A549 (cell line): Measurements from ENCODE around the gene PI4K2A. TPM values are rescaled to one million over a fixed set of nuclear protein-coding genes. Genes with fewer than 3 reads are reported as not detected.
"Not testable (repeated sequence)": the region's sequence is repeated elsewhere in the genome, so short reads cannot be mapped to it uniquely, and the experiment has no call there.

Source experiments
- ATAC-seq, 2 experiments: fragments of 200-7000 bp in 1 of 2; fragments of >200 bp in 1 of 2; cut with Nextera tagmentation in 1 of 2; cut with Tn5 transposase in 1 of 2; 3 replicates each; pipeline versions ENCODE4 v1.8.0 to v1.9.1; 2018 to 2020; ENCODE audit warnings: mild to moderate bottlenecking in 1 of 2, moderate library complexity in 1 of 2
- CTCF ChIA-PET: fragments of 300-600 bp; sonication (Branson Sonifier 250); formaldehyde crosslinking; extraction: SDS; loops from one replicate; lab custom pipeline; 2021; ENCODE audit warnings: antibody characterized with exemption, inconsistent platforms; lab: Yijun Ruan, JAX
- POLR2A ChIA-PET: fragments of 350-600 bp; formaldehyde crosslinking; extraction: SDS; loops from one replicate; lab custom pipeline; 2021; ENCODE audit warnings: antibody characterized with exemption, inconsistent platforms; lab: Yijun Ruan, JAX
- DNase-seq, 2 experiments: peaks; one replicate each; pipeline versions ENCODE4 v3.0.0 to v3.0.0-alpha.2; 2011 to 2016; ENCODE audit warnings: low read depth in 1 of 2, low spot score in 1 of 2
- FAIRE-seq: peaks from 2 replicates; lab custom pipeline; 2011; peaks lifted over from hg19 to GRCh38; lab: Jason Lieb, UNC
- H3K27ac ChIP-seq, 2 experiments: fragments of >200 bp; sonication (Bioruptor Twin); formaldehyde crosslinking; 3 replicates each; pipeline ENCODE4 v1.5.1; 2016 to 2017
- H3K4me1 ChIP-seq: fragments of >200 bp; sonication (Bioruptor Twin); formaldehyde crosslinking; 3 replicates; pipeline ENCODE4 v1.6.1; 2016
- H3K4me2 ChIP-seq: fragments of >200 bp; sonication (Bioruptor Twin); formaldehyde crosslinking; 3 replicates; pipeline ENCODE4 v1.6.1; 2016
- H3K4me3 ChIP-seq: fragments of >200 bp; sonication (Bioruptor Twin); formaldehyde crosslinking; 3 replicates; pipeline ENCODE4 v1.5.1; 2016
- H3K9me3 ChIP-seq: fragments of >200 bp; sonication (Bioruptor Twin); formaldehyde crosslinking; 3 replicates; pipeline ENCODE4 v1.6.1; 2016
- ATOH8 ChIP-seq: fragments of 250-450 bp; sonication (Bioruptor Pico); IDR thresholded peaks from 2 replicates; pipeline ENCODE4 v1.5.0; 2020; ENCODE audit warnings: low read depth, mild to moderate bottlenecking, moderate library complexity
- CBX2 ChIP-seq: fragments of 200-600 bp; sonication (generic); IDR thresholded peaks from 2 replicates; pipeline ENCODE4 v1.6.1; 2016; ENCODE audit warnings: low read depth, mild to moderate bottlenecking, borderline replicate concordance
- CTCF ChIP-seq: fragments of >200 bp; sonication (Bioruptor Twin); formaldehyde crosslinking; IDR thresholded peaks from 3 replicates; pipeline ENCODE4 v1.5.1; 2016
- E2F6 ChIP-seq: IDR thresholded peaks from 2 replicates; pipeline ENCODE4 v1.6.1; 2012; ENCODE audit warnings: low read depth, borderline replicate concordance
- FOSL2 ChIP-seq, 2 experiments: fragments of 450-650 bp in 1 of 2; fragments of >200 bp in 1 of 2; sonication (Bioruptor Twin) in 1 of 2; formaldehyde crosslinking; IDR thresholded peaks; 2 replicates each; pipeline versions ENCODE4 v1.5.0 to v1.6.1; 2016 to 2020; ENCODE audit warnings: mild to moderate bottlenecking in 1 of 2, moderate library complexity in 1 of 2
- FOXS1 ChIP-seq: fragments of 250-450 bp; sonication (Bioruptor Pico); IDR thresholded peaks from 2 replicates; pipeline ENCODE4 v1.5.0; 2020; ENCODE audit warnings: mild to moderate bottlenecking, moderate library complexity
- HDAC2 ChIP-seq: fragments of 200-600 bp; sonication (generic); IDR thresholded peaks from 2 replicates; pipeline ENCODE4 v1.6.1; 2016
- HES2 ChIP-seq: fragments of >200 bp; sonication (Bioruptor Twin); formaldehyde crosslinking; IDR thresholded peaks from 2 replicates; pipeline ENCODE4 v1.6.1; 2016
- HMGXB4 ChIP-seq: fragments of 250-450 bp; sonication (Bioruptor Pico); IDR thresholded peaks from 2 replicates; pipeline ENCODE4 v1.5.0; 2021; ENCODE audit warnings: mild to moderate bottlenecking, moderate library complexity, borderline replicate concordance
- HOXA7 ChIP-seq: fragments of 250-450 bp; sonication (Bioruptor Pico); IDR thresholded peaks from 2 replicates; pipeline ENCODE4 v1.5.0; 2020; ENCODE audit warnings: mild to moderate bottlenecking, moderate library complexity
- JUNB ChIP-seq: fragments of >200 bp; sonication (Bioruptor Twin); formaldehyde crosslinking; IDR thresholded peaks from 2 replicates; pipeline ENCODE4 v1.6.1; 2016
- NR3C1 ChIP-seq: fragments of >200 bp; sonication (Bioruptor Twin); formaldehyde crosslinking; IDR thresholded peaks from 3 replicates; pipeline ENCODE4 v1.6.1; 2017
- POLR2A ChIP-seq: IDR thresholded peaks from 2 replicates; pipeline ENCODE4 v1.6.1; 2012; ENCODE audit warnings: mild to moderate bottlenecking, low read length
- RNF2 ChIP-seq: fragments of 200-600 bp; sonication (generic); IDR thresholded peaks from 2 replicates; pipeline ENCODE4 v1.6.1; 2016; ENCODE audit warnings: low read depth, mild to moderate bottlenecking, antibody characterized with exemption, moderate library complexity, borderline replicate concordance
- SMC3 ChIP-seq: fragments of >200 bp; sonication (Bioruptor Twin); formaldehyde crosslinking; IDR thresholded peaks from 3 replicates; pipeline ENCODE4 v1.6.1; 2018; ENCODE audit warnings: inconsistent platforms
- SREBF2 ChIP-seq: fragments of 450-650 bp; IDR thresholded peaks from 2 replicates; pipeline ENCODE4 v1.6.1; 2014; ENCODE audit warnings: mild to moderate bottlenecking, moderate library complexity
- TP53 ChIP-seq: fragments of 250-450 bp; sonication (Bioruptor Pico); IDR thresholded peaks from 2 replicates; pipeline ENCODE4 v1.5.0; 2021; ENCODE audit warnings: mild to moderate bottlenecking, moderate library complexity
- USF2 ChIP-seq: fragments of 450-650 bp; IDR thresholded peaks from 2 replicates; pipeline ENCODE4 v1.6.1; 2014; ENCODE audit warnings: antibody characterized with exemption
- ZC3H11A ChIP-seq: fragments of 450-650 bp; IDR thresholded peaks from 2 replicates; pipeline ENCODE4 v1.6.1; 2014; ENCODE audit warnings: antibody characterized with exemption, mild to moderate bottlenecking
- ZNF302 ChIP-seq: fragments of 250-450 bp; sonication (Bioruptor Pico); IDR thresholded peaks from 2 replicates; pipeline ENCODE4 v1.9.0; 2021; ENCODE audit warnings: inconsistent platforms, mild to moderate bottlenecking, moderate library complexity
- WGBS: methylation state at CpG from one replicate; pipeline ENCODE4 v1.1.6; 2017; ENCODE audit errors: missing lambda C conversion rate; 5-methylcytosine and 5-hydroxymethylcytosine counted together
- polyA plus RNA-seq, 4 experiments: library from polyadenylated mRNA; depleted of rRNA in 3 of 4; stranded (reverse); fragments of >200 nt; fragmentation: RNase III in 1 of 4; extraction: RNeasy Plus Mini Kit Qiagen cat#74134 plus additional on column Dnase treatment in 1 of 4; gene quantifications; 2 replicates in 3 of 4; 3 replicates in 1 of 4; pipeline ENCODE4 v1.2.3, GENCODE V29; 2011 to 2017

Gene PI4K2A
- polyA plus RNA-seq, 2 of the 4 experiments (the other 2 are of a cell fraction), result 16.6 TPM

- ChIA-PET CTCF (interaction anchor here (1.0 to 1.9 kb wide), 4 partner anchors 10 to 62 kb away, joined by 3 to 17 read pairs (median 4); partner anchors contain the start of gene ANKRD2), POLR2A (interaction anchor here (0.9 kb wide), 1 partner anchor 38 kb away, joined by 3 read pairs; no protein-coding TSS in a partner anchor)
- ATAC-seq (peak; percentile 78), DNase-seq (peak in 1 of 2 experiments; percentile 58), FAIRE-seq (no peak)
- H3K4me1 ChIP-seq, result peaks cover 7% of the 10 kb centered on the region; the same call in 2 of the 3 replicates
- peak overlapping the region; percentile 88 for H3K4me2 ChIP-seq
- no peak for TF ChIP-seq FOXS1 (CRISPR knock-in tag)
- TF ChIP-seq HES2, result no peak
- TF ChIP-seq NR3C1, result no peak
- no peak for TF ChIP-seq JUNB
- 0 out of 3 replicates have a peak, but pooled peaks have one; percentile 7 for TF ChIP-seq SMC3
- no peak for TF ChIP-seq E2F6
- no peak for TF ChIP-seq SREBF2
- no peak for TF ChIP-seq ZNF302 (CRISPR knock-in tag)
- TF ChIP-seq HOXA7 (CRISPR knock-in tag), result no peak
- no peak for TF ChIP-seq USF2
- no peak; the same call in 1 of the 2 replicates for TF ChIP-seq HDAC2
- no peak for TF ChIP-seq CBX2
- TF ChIP-seq CTCF, result peak; percentile 25; the same call in 1 of the 3 replicates
- TF ChIP-seq FOSL2 (IDR thresholded peaks at IDR 0.05), result no peak
- no peak for TF ChIP-seq FOSL2 (CRISPR knock-in tag; IDR thresholded peaks at IDR 0.05)
- TF ChIP-seq ATOH8, result no peak
- no peak; the same call in 1 of the 2 replicates for TF ChIP-seq TP53 (CRISPR knock-in tag)
- H3K9me3 ChIP-seq, result no peaks in the 10 kb centered on the region
- WGBS, result 30% methylated on average over 8 of the region's 8 CpGs
- H3K27ac ChIP-seq, result peak overlapping the region; percentile 91 to 92
- peak overlapping the region; percentile 87 for H3K4me3 ChIP-seq
Measured at GRCh38 chr10:97633921-97634320, 6.5 kb upstream of the PI4K2A start.

- no peak overlapping the region for H3K4me3 ChIP-seq
- no peaks in the 10 kb centered on the region for H3K9me3 ChIP-seq
- FAIRE-seq (no peak), ATAC-seq (no peak), DNase-seq (no peak)
- 84% methylated on average over 1 of the region's 1 CpG for WGBS
- TF ChIP-seq HMGXB4 (CRISPR knock-in tag), result no peak
- TF ChIP-seq ZC3H11A, result peak; percentile 95
- TF ChIP-seq POLR2A, result no peak
- TF ChIP-seq RNF2, result no peak
- TF ChIP-seq USF2, result no peak
- POLR2A ChIA-PET, result no interaction called here
- H3K4me1 ChIP-seq, result peaks cover 7% of the 10 kb centered on the region; the same call in 2 of the 3 replicates
- H3K27ac ChIP-seq, result no peak overlapping the region
- CTCF ChIA-PET, result interaction anchor here (0.6 to 2.2 kb wide), 4 partner anchors 9 to 64 kb away, joined by 3 to 10 read pairs (median 4); partner anchors contain the start of gene ANKRD2
- no peak overlapping the region for H3K4me2 ChIP-seq
Measured at GRCh38 chr10:97635577-97635976, 4.9 kb upstream of the PI4K2A start.

GRCh38 chr10:97639090-97639489 lies 1.4 kb upstream of the PI4K2A start:
- 77% methylated on average over 3 of the region's 3 CpGs for WGBS
- FAIRE-seq, POLR2A ChIA-PET, H3K27ac ChIP-seq, DNase-seq, H3K4me3 ChIP-seq, H3K4me2 ChIP-seq, ATAC-seq, H3K9me3 ChIP-seq: not testable (repeated sequence)
- peaks cover 15% of the 10 kb centered on the region for H3K4me1 ChIP-seq
- CTCF ChIA-PET, result interaction anchor here (0.6 to 1.4 kb wide), 6 partner anchors 8 to 86 kb away, joined by 3 to 4 read pairs (median 3); partner anchors contain the start of gene ANKRD2
